GM12878 (cell line): ENCODE measurements around the gene CAB39. TPM values are rescaled to one million over a fixed set of nuclear protein-coding genes. Genes with fewer than 3 reads are reported as not detected.

Experiments
- ATAC-seq: fragments of 200-7000 bp; cut with Tn5 transposase; 3 replicates; pipeline ENCODE4 v1.9.1; 2020; ENCODE audit warnings: mild to moderate bottlenecking, moderate library complexity
- BruUV-seq: library from RNA; stranded (reverse); fragments of 400-500 nt; replicated peaks from 2 replicates; lab custom pipeline; 2021; lab: Mats Ljungman, UMichigan
- CTCF ChIA-PET: fragments of 300-600 bp; sonication (Branson Sonifier 250); formaldehyde crosslinking; extraction: SDS; loops from one replicate; lab custom pipeline; 2021; ENCODE audit warnings: inconsistent platforms; lab: Yijun Ruan, JAX
- POLR2A ChIA-PET: fragments of 350-600 bp; formaldehyde crosslinking; extraction: SDS; loops from one replicate; lab custom pipeline; 2021; ENCODE audit warnings: inconsistent platforms; lab: Charles Lee
- RAD21 ChIA-PET: fragments of 300-600 bp; sonication (Branson Sonifier 250); formaldehyde crosslinking; loops from one replicate; lab custom pipeline; 2023; ENCODE audit warnings: antibody characterized with exemption; ENCODE audit not compliant: unreplicated experiment; lab: Charles Lee
- SMC1A ChIA-PET: fragments of 300-600 bp; sonication (Branson Sonifier 250); formaldehyde crosslinking; loops from one replicate; lab custom pipeline; 2023; ENCODE audit not compliant: unreplicated experiment, uncharacterized antibody; lab: Charles Lee
- DNase-seq: peaks from one replicate; pipeline ENCODE4 v3.0.0-alpha.2; 2011; ENCODE audit warnings: low read depth, low spot score
- FAIRE-seq: peaks from 3 replicates; lab custom pipeline; 2011; peaks lifted over from hg19 to GRCh38; lab: Jason Lieb, UNC
- H2AFZ ChIP-seq: 2 replicates; pipeline ENCODE4 v1.6.0; 2011; ENCODE audit warnings: low read depth, low read length, control low read depth; ENCODE audit not compliant: control insufficient read depth
- H3K27ac ChIP-seq: 2 replicates; pipeline ENCODE4 v1.5.1; 2011; ENCODE audit warnings: control low read depth; ENCODE audit not compliant: control insufficient read depth, insufficient read depth
- H3K27me3 ChIP-seq, 2 experiments: replicated peaks in 1 of 2; 2 replicates each; pipeline versions ENCODE4 v1.6.0 to v1.6.1; 2011; ENCODE audit warnings: low read length in 1 of 2; ENCODE audit not compliant: control insufficient read depth in 2 of 2, insufficient read depth in 2 of 2
- H3K36me3 ChIP-seq, 2 experiments: 2 replicates each; pipeline ENCODE4 v1.5.1; 2011; ENCODE audit warnings: low read length in 1 of 2; ENCODE audit not compliant: control insufficient read depth in 2 of 2, insufficient read depth in 2 of 2
- H3K4me1 ChIP-seq: 2 replicates; pipeline ENCODE4 v1.6.1; 2011; ENCODE audit warnings: mild to moderate bottlenecking, low read length, moderate library complexity, mixed read lengths; ENCODE audit not compliant: control insufficient read depth, insufficient read depth
- H3K4me2 ChIP-seq: 2 replicates; pipeline ENCODE4 v1.6.0; 2011; ENCODE audit warnings: control low read depth; ENCODE audit not compliant: control insufficient read depth, insufficient read depth
- H3K4me3 ChIP-seq: fragments of 200-600 bp; sonication (generic); 2 replicates; pipeline ENCODE4 v1.5.1; 2016
- H3K79me2 ChIP-seq: 2 replicates; pipeline ENCODE4 v1.6.0; 2011; ENCODE audit warnings: low read length; ENCODE audit not compliant: control insufficient read depth, insufficient read depth
- H3K9ac ChIP-seq: 2 replicates; pipeline ENCODE4 v1.8.0; 2011; ENCODE audit warnings: low read length, control low read depth, mixed read lengths; ENCODE audit not compliant: control insufficient read depth, insufficient read depth
- H3K9me3 ChIP-seq: replicated peaks from 3 replicates; pipeline ENCODE4 v1.5.1; 2011; ENCODE audit warnings: mild to moderate bottlenecking, low read length; ENCODE audit not compliant: control insufficient read depth, insufficient read depth
- H4K20me1 ChIP-seq: 2 replicates; pipeline ENCODE4 v1.6.0; 2011; ENCODE audit not compliant: control insufficient read depth, insufficient read depth
- BMI1 ChIP-seq: fragments of 450-650 bp; IDR thresholded peaks from 2 replicates; pipeline ENCODE4 v1.6.1; 2016; ENCODE audit warnings: mild to moderate bottlenecking, moderate library complexity, borderline replicate concordance
- CBX3 ChIP-seq: fragments of 200-600 bp; sonication (generic); IDR thresholded peaks from 2 replicates; pipeline ENCODE4 v1.6.1; 2016; ENCODE audit warnings: low read depth, borderline replicate concordance
- EGR1 ChIP-seq, 2 experiments: IDR thresholded peaks; 1 replicate in 1 of 2; 2 replicates in 1 of 2; pipeline ENCODE4 v1.6.1; 2011 to 2012; ENCODE audit warnings: low read depth in 2 of 2, low read length in 2 of 2, borderline replicate concordance in 1 of 2, mild to moderate bottlenecking in 1 of 2, moderate library complexity in 1 of 2
- IKZF2 ChIP-seq, 2 experiments: fragments of 450-650 bp; IDR thresholded peaks; 2 replicates each; pipeline ENCODE4 v1.6.1; 2017; ENCODE audit warnings: mild to moderate bottlenecking in 2 of 2, moderate library complexity in 2 of 2
- LARP7 ChIP-seq: fragments of 450-650 bp; IDR thresholded peaks from 2 replicates; pipeline ENCODE4 v1.6.1; 2017; ENCODE audit warnings: mild to moderate bottlenecking
- MYB ChIP-seq: fragments of 150-350 bp; IDR thresholded peaks from 2 replicates; pipeline ENCODE4 v1.6.1; 2014; ENCODE audit warnings: mild to moderate bottlenecking, low read depth, low read length, borderline replicate concordance
- RAD21 ChIP-seq: IDR thresholded peaks from 2 replicates; pipeline ENCODE4 v1.6.1; 2011; ENCODE audit warnings: mild to moderate bottlenecking, low read depth, low read length, moderate library complexity; ENCODE audit not compliant: insufficient read depth
- TAF1 ChIP-seq: IDR thresholded peaks from 2 replicates; pipeline ENCODE4 v1.6.1; 2011; ENCODE audit warnings: mild to moderate bottlenecking, low read depth, low read length, borderline replicate concordance
- WGBS: methylation state at CpG from one replicate; pipeline ENCODE4 v1.1.6; 2016; ENCODE audit warnings: low lambda C conversion rate; ENCODE audit not compliant: insufficient replicate concordance, insufficient coverage; ENCODE audit errors: missing lambda C conversion rate; 5-methylcytosine and 5-hydroxymethylcytosine counted together
- in situ Hi-C: fragments of 300-500 bp; cut with MboI; formaldehyde crosslinking; loops from 9 replicates; pipeline ENCODE4 v1.14.3; 2018; ENCODE audit warnings: mixed read lengths
- intact Hi-C: fragments of 100-400 bp; cut with micrococcal nuclease; formaldehyde crosslinking; loops from one replicate; pipeline ENCODE4 v1.14.2; 2022; ENCODE audit not compliant: unreplicated experiment
- polyA plus RNA-seq, 11 experiments: library from polyadenylated mRNA; depleted of rRNA in 4 of 11; unstranded in 6 of 11; stranded (reverse) in 5 of 11; fragments of >200 nt; fragmentation: Nextera tagmentation in 4 of 11; fragmentation: Illumina TruSeq in 1 of 11; extraction: Ambion mirVana in 4 of 11; extraction: Trizol in 1 of 11; gene quantifications; 1 replicate in 1 of 11; 2 replicates in 10 of 11; pipeline versions ENCODE4 v1.2.1 to v1.2.3, GENCODE V29; 2011 to 2016; ENCODE audit warnings: inconsistent platforms in 2 of 11, missing spikeins in 2 of 11, low read depth in 1 of 11
- total RNA-seq, 4 experiments: library from RNA; depleted of rRNA in 3 of 4; stranded (reverse); fragments of >200 nt in 3 of 4; fragmentation: Illumina TruSeq in 1 of 4; extraction: Trizol in 1 of 4; gene quantifications; 2 replicates each; pipeline versions ENCODE4 v1.2.1 to v1.2.3, GENCODE V29; 2013 to 2021
- TF ChIP-seq, protein P1 (sequence below): fragments of 450-650 bp; formaldehyde crosslinking; IDR thresholded peaks from 2 replicates; pipeline ENCODE4 v1.4.0; 2020; ENCODE audit warnings: mild to moderate bottlenecking, moderate library complexity

CAB39 gene
- total and polyA plus RNA-seq, 10 of the 15 experiments (the other 5 are each of a cell fraction or from before 2014, with no cell fraction given): 13.3 to 129 (median 62.9) TPM

DNA sequence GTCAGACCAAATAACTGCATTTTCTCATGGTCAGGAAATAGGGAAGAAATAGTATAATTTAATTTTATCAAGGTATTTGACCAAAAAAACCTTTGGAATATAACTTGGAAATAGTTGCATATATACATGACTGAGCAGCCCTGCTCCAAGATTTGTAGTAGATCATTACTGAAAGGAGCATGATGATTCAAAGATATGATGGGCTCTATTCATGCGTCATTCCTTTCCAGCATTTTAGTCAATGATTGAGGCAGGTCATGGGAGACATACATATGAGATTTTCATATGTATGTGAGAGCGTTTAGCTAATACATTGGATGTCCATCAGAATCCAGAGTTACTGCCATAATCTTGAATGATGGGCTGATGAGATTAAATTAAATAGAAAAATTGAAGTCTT lies 74.5 kb downstream of the CAB39 start:
- WGBS: 98% methylated on average over 2 of the region's 2 CpGs
- in situ Hi-C loops: no loop called here
- no peaks in the 10 kb centered on the region for H3K27me3 ChIP-seq
- TF ChIP-seq BMI1 (no peak), EGR1 (IDR thresholded peaks at IDR 0.05; ENCODE audit: borderline replicate concordance in 1 of 2, low read depth in 2 of 2, low read length in 2 of 2) (no peak), CBX3 (no peak), RAD21 (no peak), IKZF2 (IDR thresholded peaks at IDR 0.05) (no peak), LARP7 (no peak), TAF1 (no peak), MYB (no peak)
- TF ChIP-seq, protein P1, sequence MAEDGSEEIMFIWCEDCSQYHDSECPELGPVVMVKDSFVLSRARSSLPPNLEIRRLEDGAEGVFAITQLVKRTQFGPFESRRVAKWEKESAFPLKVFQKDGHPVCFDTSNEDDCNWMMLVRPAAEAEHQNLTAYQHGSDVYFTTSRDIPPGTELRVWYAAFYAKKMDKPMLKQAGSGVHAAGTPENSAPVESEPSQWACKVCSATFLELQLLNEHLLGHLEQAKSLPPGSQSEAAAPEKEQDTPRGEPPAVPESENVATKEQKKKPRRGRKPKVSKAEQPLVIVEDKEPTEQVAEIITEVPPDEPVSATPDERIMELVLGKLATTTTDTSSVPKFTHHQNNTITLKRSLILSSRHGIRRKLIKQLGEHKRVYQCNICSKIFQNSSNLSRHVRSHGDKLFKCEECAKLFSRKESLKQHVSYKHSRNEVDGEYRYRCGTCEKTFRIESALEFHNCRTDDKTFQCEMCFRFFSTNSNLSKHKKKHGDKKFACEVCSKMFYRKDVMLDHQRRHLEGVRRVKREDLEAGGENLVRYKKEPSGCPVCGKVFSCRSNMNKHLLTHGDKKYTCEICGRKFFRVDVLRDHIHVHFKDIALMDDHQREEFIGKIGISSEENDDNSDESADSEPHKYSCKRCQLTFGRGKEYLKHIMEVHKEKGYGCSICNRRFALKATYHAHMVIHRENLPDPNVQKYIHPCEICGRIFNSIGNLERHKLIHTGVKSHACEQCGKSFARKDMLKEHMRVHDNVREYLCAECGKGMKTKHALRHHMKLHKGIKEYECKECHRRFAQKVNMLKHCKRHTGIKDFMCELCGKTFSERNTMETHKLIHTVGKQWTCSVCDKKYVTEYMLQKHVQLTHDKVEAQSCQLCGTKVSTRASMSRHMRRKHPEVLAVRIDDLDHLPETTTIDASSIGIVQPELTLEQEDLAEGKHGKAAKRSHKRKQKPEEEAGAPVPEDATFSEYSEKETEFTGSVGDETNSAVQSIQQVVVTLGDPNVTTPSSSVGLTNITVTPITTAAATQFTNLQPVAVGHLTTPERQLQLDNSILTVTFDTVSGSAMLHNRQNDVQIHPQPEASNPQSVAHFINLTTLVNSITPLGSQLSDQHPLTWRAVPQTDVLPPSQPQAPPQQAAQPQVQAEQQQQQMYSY (CRISPR knock-in tag): no peak
- ATAC-seq: no peak
- no peaks in the 10 kb centered on the region for H3K4me1 ChIP-seq
- POLR2A ChIA-PET: interaction anchor here (0.5 kb wide), 1 partner anchor 172 kb away, joined by 3 read pairs; no protein-coding TSS in a partner anchor
- peaks cover 3% of the 10 kb centered on the region for H3K79me2 ChIP-seq
- no peak for DNase-seq
- H3K4me3 ChIP-seq: no peak overlapping the region
- H3K9ac ChIP-seq: no peak overlapping the region
- RAD21 ChIA-PET: interaction anchor here (3.0 kb wide), 1 partner anchor 11 kb away, joined by 14 read pairs; no protein-coding TSS in a partner anchor
- H3K27ac ChIP-seq: no peak overlapping the region
- H4K20me1 ChIP-seq: no peaks in the 10 kb centered on the region
- no peak overlapping the region for H2AFZ ChIP-seq
- H3K9me3 ChIP-seq: peaks cover 30% of the 10 kb centered on the region
- no peak for FAIRE-seq
- no peak overlapping the region for H3K4me2 ChIP-seq
- intact Hi-C loops: no loop called here
- no TSS peak for BruUV-seq
- peaks cover 16 to 18% of the 10 kb centered on the region in 2 experiments for H3K36me3 ChIP-seq
- CTCF ChIA-PET: interaction anchor here (3.0 kb wide), 1 partner anchor 11 kb away, joined by 21 read pairs; no protein-coding TSS in a partner anchor
- SMC1A ChIA-PET: interaction anchor here (1.3 to 1.8 kb wide), 3 partner anchors 12 to 120 kb away, joined by 3 to 8 read pairs (median 4); no protein-coding TSS in a partner anchor
